ENCODE results near the gene TUBA4A. TPM values are rescaled to one million over a fixed set of nuclear protein-coding genes. Genes with fewer than 3 reads are reported as not detected.

The TUBA4A gene
- total RNA-seq, 2 experiments from 2014 or later, result 219 to 229 TPM

GRCh38 chr2:219248845-219249202 is 4.9 kb downstream of the TUBA4A start:
- ChIA-PET POLR2A (interaction anchor here (1.0 to 3.3 kb wide), 5 partner anchors 19 to 30 kb away, joined by 3 to 32 read pairs (median 12); partner anchors contain the start of genes ABCB6, ANKZF1, ATG9A and DNAJB2), CTCF (interaction anchor here (1.0 to 6.8 kb wide), 10 partner anchors 19 to 190 kb away, joined by 3 to 51 read pairs (median 4); partner anchors contain the start of genes ANKZF1, ATG9A, CNPPD1 and DNAJB2)
- no peak for DNase-seq
- intact Hi-C loops (cut with micrococcal nuclease), result loop anchor here (5.0 kb wide), 1 partner anchor 852 kb away; the partner anchor contains the start of gene CTDSP1
- H3K36me3 Mint-ChIP-seq, result peaks cover 60% of the 10 kb centered on the region
- H3K4me3 Mint-ChIP-seq, result peak overlapping the region; percentile 68
- no peaks in the 10 kb centered on the region for H3K9me3 Mint-ChIP-seq
- H3K4me1 Mint-ChIP-seq (ENCODE audit: low read depth), result peaks cover 80% of the 10 kb centered on the region
- no peaks in the 10 kb centered on the region for H3K27me3 Mint-ChIP-seq
- peak overlapping the region; percentile 98 for H3K27ac Mint-ChIP-seq

GRCh38 chr2:219247678-219248642 is 5.8 kb downstream of the TUBA4A start:
- no peaks in the 10 kb centered on the region for H3K27me3 Mint-ChIP-seq
- peak overlapping the region; percentile 98 for H3K27ac Mint-ChIP-seq
- CTCF ChIA-PET, result interaction anchor here (0.7 to 6.8 kb wide), 8 partner anchors 18 to 144 kb away, joined by 3 to 51 read pairs (median 6); partner anchors contain the start of genes ANKZF1, ATG9A, CNPPD1 and DNAJB2
- peak overlapping the region; percentile 57 for H3K4me3 Mint-ChIP-seq
- H3K4me1 Mint-ChIP-seq (ENCODE audit: low read depth), result peaks cover 85% of the 10 kb centered on the region
- no peaks in the 10 kb centered on the region for H3K9me3 Mint-ChIP-seq
- DNase-seq, result peak; percentile 83
- H3K36me3 Mint-ChIP-seq, result peaks cover 60% of the 10 kb centered on the region
- POLR2A ChIA-PET, result interaction anchor here (1.6 to 3.3 kb wide), 3 partner anchors 18 to 31 kb away, joined by 9 to 32 read pairs (median 15); partner anchors contain the start of genes ABCB6, ANKZF1, ATG9A and DNAJB2
- intact Hi-C loops (cut with micrococcal nuclease), result loop anchor here (1.0 to 5.0 kb wide), 2 partner anchors 31 to 851 kb away; partner anchors contain the start of genes CTDSP1 and DNAJB2

GRCh38 chr2:219246559-219246958 is 7.2 kb downstream of the TUBA4A start:
- ChIA-PET POLR2A (interaction anchor here (2.2 to 2.6 kb wide), 2 partner anchors 8 to 33 kb away, joined by 22 to 43 read pairs; partner anchors contain the start of genes DNAJB2, TUBA4A and TUBA4B), CTCF (interaction anchor here (2.2 to 6.8 kb wide), 3 partner anchors 9 to 48 kb away, joined by 9 to 51 read pairs (median 19); partner anchors contain the start of genes DNAJB2 and TUBA4A)
- H3K4me1 Mint-ChIP-seq (ENCODE audit: low read depth), result peaks cover 74% of the 10 kb centered on the region
- H3K27ac Mint-ChIP-seq, result peak overlapping the region; percentile 98
- peak overlapping the region; percentile 98 for H3K4me3 Mint-ChIP-seq
- intact Hi-C loops (cut with micrococcal nuclease), result loop anchor here (5.0 kb wide), 1 partner anchor 849 kb away; the partner anchor contains the start of gene CTDSP1
- peaks cover 47% of the 10 kb centered on the region for H3K36me3 Mint-ChIP-seq
- H3K27me3 Mint-ChIP-seq, result no peaks in the 10 kb centered on the region
- no peak for DNase-seq
- H3K9me3 Mint-ChIP-seq, result no peaks in the 10 kb centered on the region

- ChIA-PET POLR2A (interaction anchor here (0.7 to 2.6 kb wide), 7 partner anchors 8 to 49 kb away, joined by 3 to 43 read pairs (median 9); partner anchors contain the start of genes ANKZF1, ATG9A, DNAJB2 and TUBA4A), CTCF (interaction anchor here (0.9 to 6.8 kb wide), 8 partner anchors 9 to 91 kb away, joined by 3 to 51 read pairs (median 7); partner anchors contain the start of genes ANKZF1, ATG9A, CNPPD1 and DNAJB2)
- peaks cover 67% of the 10 kb centered on the region for H3K4me1 Mint-ChIP-seq (ENCODE audit: low read depth)
- DNase-seq, result peak; percentile 40
- intact Hi-C loops (cut with micrococcal nuclease), result loop anchor here (1.0 to 5.0 kb wide), 4 partner anchors 7 to 849 kb away; partner anchors contain the start of genes ANKZF1, ATG9A, CTDSP1 and NHEJ1
- peak overlapping the region; percentile 98 for H3K27ac Mint-ChIP-seq
- no peaks in the 10 kb centered on the region for H3K27me3 Mint-ChIP-seq
- peak overlapping the region; percentile 98 for H3K4me3 Mint-ChIP-seq
- no peaks in the 10 kb centered on the region for H3K9me3 Mint-ChIP-seq
- H3K36me3 Mint-ChIP-seq, result peaks cover 40% of the 10 kb centered on the region
These were observed 7.9 kb downstream of the TUBA4A start for GRCh38 chr2:219245899-219246230.

- intact Hi-C loops (cut with micrococcal nuclease), result loop anchor here (1.0 to 5.0 kb wide), 4 partner anchors 8 to 848 kb away; partner anchors contain the start of genes ANKZF1, ATG9A, CTDSP1 and NHEJ1
- CTCF ChIA-PET, result interaction anchor here (0.9 to 6.8 kb wide), 10 partner anchors 10 to 91 kb away, joined by 3 to 51 read pairs (median 4); partner anchors contain the start of genes ANKZF1, ATG9A, CNPPD1 and DNAJB2
- no peaks in the 10 kb centered on the region for H3K27me3 Mint-ChIP-seq
These were observed 8.4 kb downstream of the TUBA4A start, which contains the start of the genes GLB1L and STK16 for GRCh38 chr2:219245148-219245898. GLB1L (minus strand) TSS chr2:219245444; CDS start chr2:219243573, 1,871 bp downstream. STK16 (plus strand) TSS chr2:219245479; CDS start chr2:219246000, 521 bp downstream.

GRCh38 chr2:219244789-219245147 is 8.9 kb downstream of the TUBA4A start:
- Mint-ChIP-seq H3K4me3 (peak overlapping the region; percentile 98), H3K9me3 (no peaks in the 10 kb centered on the region), H3K36me3 (peaks cover 29% of the 10 kb centered on the region), H3K4me1 (ENCODE audit: low read depth) (peaks cover 56% of the 10 kb centered on the region), H3K27me3 (no peaks in the 10 kb centered on the region), H3K27ac (peak overlapping the region; percentile 98)
- no peak for DNase-seq
- CTCF ChIA-PET, result interaction anchor here (1.0 to 6.8 kb wide), 8 partner anchors 10 to 90 kb away, joined by 3 to 51 read pairs (median 7); partner anchors contain the start of genes ANKZF1, ATG9A, CNPPD1 and DNAJB2
- POLR2A ChIA-PET, result interaction anchor here (1.0 to 2.6 kb wide), 9 partner anchors 10 to 69 kb away, joined by 3 to 43 read pairs (median 10); partner anchors contain the start of genes ANKZF1, ATG9A, CNPPD1 and DNAJB2
- intact Hi-C loops (cut with micrococcal nuclease), result loop anchor here (1.0 to 5.0 kb wide), 4 partner anchors 9 to 847 kb away; partner anchors contain the start of genes ANKZF1, ATG9A, CTDSP1 and NHEJ1

More at GRCh38 chr2:219245148-219245898, 8.4 kb downstream of the TUBA4A start, which contains the start of the genes GLB1L and STK16:
- DNase-seq, result peak; percentile 95
- H3K36me3 Mint-ChIP-seq, result peaks cover 35% of the 10 kb centered on the region
- H3K4me1 Mint-ChIP-seq (ENCODE audit: low read depth), result peaks cover 61% of the 10 kb centered on the region
- H3K9me3 Mint-ChIP-seq, result no peaks in the 10 kb centered on the region
- POLR2A ChIA-PET, result interaction anchor here (0.7 to 2.6 kb wide), 10 partner anchors 8 to 69 kb away, joined by 3 to 43 read pairs (median 10); partner anchors contain the start of genes ANKZF1, ATG9A, CNPPD1 and DNAJB2
- peak within 1 kb of the TSS; percentile 98 for H3K27ac Mint-ChIP-seq
- H3K4me3 Mint-ChIP-seq, result peak within 1 kb of the TSS; percentile 98

GRCh38 chr2:219243291-219243761 is 10.4 kb downstream of the TUBA4A start:
- Mint-ChIP-seq H3K4me3 (peak overlapping the region; percentile 59), H3K9me3 (no peaks in the 10 kb centered on the region), H3K27me3 (no peaks in the 10 kb centered on the region), H3K4me1 (ENCODE audit: low read depth) (peaks cover 41% of the 10 kb centered on the region), H3K36me3 (peaks cover 16% of the 10 kb centered on the region), H3K27ac (no peak overlapping the region)
- ChIA-PET CTCF (interaction anchor here (6.8 kb wide), 1 partner anchor 52 kb away, joined by 51 read pairs; no protein-coding TSS in a partner anchor), POLR2A (interaction anchor here (2.7 kb wide), 1 partner anchor 14 kb away, joined by 8 read pairs; the partner anchor contains the start of genes ANKZF1 and ATG9A)
- intact Hi-C loops (cut with micrococcal nuclease), result no loop called here
- DNase-seq, result no peak

- Mint-ChIP-seq H3K36me3 (peaks cover 64% of the 10 kb centered on the region), H3K4me3 (no peak overlapping the region), H3K27ac (no peak overlapping the region), H3K27me3 (no peaks in the 10 kb centered on the region), H3K9me3 (no peaks in the 10 kb centered on the region), H3K4me1 (ENCODE audit: low read depth) (peaks cover 36% of the 10 kb centered on the region)
- ChIA-PET POLR2A (no interaction called here), CTCF (interaction anchor here (1.3 to 1.4 kb wide), 3 partner anchors 43 to 62 kb away, joined by 3 to 6 read pairs (median 3); no protein-coding TSS in a partner anchor)
- intact Hi-C loops (cut with micrococcal nuclease), result no loop called here
- DNase-seq, result no peak
These were observed 19.4 kb downstream of the TUBA4A start for GRCh38 chr2:219234331-219234730.

- Mint-ChIP-seq H3K4me3 (peak overlapping the region; percentile 95), H3K9me3 (no peaks in the 10 kb centered on the region), H3K36me3 (peaks cover 53% of the 10 kb centered on the region), H3K27me3 (no peaks in the 10 kb centered on the region), H3K27ac (peak overlapping the region; percentile 99), H3K4me1 (ENCODE audit: low read depth) (peaks cover 53% of the 10 kb centered on the region)
- intact Hi-C loops (cut with micrococcal nuclease), result no loop called here
- ChIA-PET CTCF (interaction anchor here (0.8 to 5.5 kb wide), 14 partner anchors 10 to 200 kb away, joined by 3 to 38 read pairs (median 6); partner anchors contain the start of genes ABCB6, DNAJB2, GLB1L and STK16), POLR2A (interaction anchor here (0.9 to 3.3 kb wide), 16 partner anchors 9 to 334 kb away, joined by 3 to 75 read pairs (median 12); partner anchors contain the start of genes ABCB6, CNPPD1, DNAJB2 and GLB1L)
- DNase-seq, result peak; percentile 70
These were observed 23.6 kb downstream of the TUBA4A start for GRCh38 chr2:219230059-219230540.
